NCI-H1417 (cell line): Measurements from ENCODE around the gene NUDT14.

ENCODE experiments used
- DNase-seq, 3 experiments: peaks; one replicate each; lab custom pipeline; 2025; lab: John Stamatoyannopoulos, UW

NUDT14 gene

GRCh38 chr14:105146976-105147635 lies 34.0 kb downstream of the NUDT14 start:
- no peak for DNase-seq

GRCh38 chr14:105146181-105146975 lies 34.7 kb downstream of the NUDT14 start:
- DNase-seq, result no peak

GRCh38 chr14:105145381-105146180 lies 35.5 kb downstream of the NUDT14 start:
- DNase-seq, result no peak

GRCh38 chr14:105144666-105145380 lies 36.3 kb downstream of the NUDT14 start:
- DNase-seq, result no peak

GRCh38 chr14:105144026-105144665 lies 37.0 kb downstream of the NUDT14 start:
- no peak for DNase-seq

- DNase-seq, result no peak
Measured at GRCh38 chr14:105143451-105144025, 37.6 kb downstream of the NUDT14 start.

GRCh38 chr14:105142651-105143450 lies 38.3 kb downstream of the NUDT14 start:
- no peak for DNase-seq

- no peak for DNase-seq
Measured at GRCh38 chr14:105141486-105142281, 39.4 kb downstream of the NUDT14 start.

GRCh38 chr14:105141026-105141425 lies 40.1 kb downstream of the NUDT14 start:
- DNase-seq, result no peak

- DNase-seq, result no peak
Measured at GRCh38 chr14:105140581-105140980, 40.5 kb downstream of the NUDT14 start.

- DNase-seq, result no peak
Measured at GRCh38 chr14:105139831-105140239, 41.3 kb downstream of the NUDT14 start.

GRCh38 chr14:105139212-105139825 lies 41.8 kb downstream of the NUDT14 start:
- no peak for DNase-seq

GRCh38 chr14:105138551-105139111 lies 42.5 kb downstream of the NUDT14 start:
- no peak for DNase-seq

- no peak for DNase-seq
Measured at GRCh38 chr14:105138021-105138541, 43.0 kb downstream of the NUDT14 start.

GRCh38 chr14:105137481-105138020 lies 43.6 kb downstream of the NUDT14 start:
- DNase-seq, result no peak

GRCh38 chr14:105136401-105137322 lies 44.5 kb downstream of the NUDT14 start:
- no peak for DNase-seq
